AG04449 (cell line): ENCODE results near the gene PPAN.

ENCODE experiments used
- CTCF ChIA-PET: fragments of 350-600 bp; formaldehyde crosslinking; extraction: SDS; loops from one replicate; lab custom pipeline; 2021; ENCODE audit warnings: antibody characterized with exemption; lab: Yijun Ruan, JAX
- POLR2A ChIA-PET: fragments of 400-600, 350-600 bp; formaldehyde crosslinking; extraction: SDS; loops from one replicate; lab custom pipeline; 2020; ENCODE audit warnings: antibody characterized with exemption, inconsistent platforms; lab: Yijun Ruan, JAX
- DNase-seq: peaks from one replicate; pipeline ENCODE4 v3.0.0-alpha.2; 2010; ENCODE audit warnings: low read depth, low spot score
- H3K4me3 ChIP-seq: 2 replicates; pipeline ENCODE4 v1.5.1; 2011; ENCODE audit warnings: low read depth, mild to moderate bottlenecking, control low read depth, low read length
- TF ChIP-seq, protein P1 (sequence below): IDR thresholded peaks from one replicate; pipeline ENCODE4 v1.5.1; 2011; ENCODE audit warnings: mild to moderate bottlenecking, moderate library complexity, low read length, control low read depth, inconsistent platforms; ENCODE audit not compliant: insufficient read depth; ENCODE audit errors: missing control alignments

PPAN gene

DNA sequence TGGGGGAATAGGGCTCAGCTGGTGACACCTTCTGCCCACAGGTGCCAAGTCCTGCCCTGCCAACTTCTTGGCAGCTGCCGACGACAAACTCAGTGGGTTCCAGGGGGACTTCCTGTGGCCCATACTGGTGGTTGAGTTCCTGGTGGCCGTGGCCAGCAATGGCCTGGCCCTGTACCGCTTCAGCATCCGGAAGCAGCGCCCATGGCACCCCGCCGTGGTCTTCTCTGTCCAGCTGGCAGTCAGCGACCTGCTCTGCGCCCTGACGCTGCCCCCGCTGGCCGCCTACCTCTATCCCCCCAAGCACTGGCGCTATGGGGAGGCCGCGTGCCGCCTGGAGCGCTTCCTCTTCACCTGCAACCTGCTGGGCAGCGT is 7.4 kb downstream of the PPAN start:
- TF ChIP-seq, protein P1, sequence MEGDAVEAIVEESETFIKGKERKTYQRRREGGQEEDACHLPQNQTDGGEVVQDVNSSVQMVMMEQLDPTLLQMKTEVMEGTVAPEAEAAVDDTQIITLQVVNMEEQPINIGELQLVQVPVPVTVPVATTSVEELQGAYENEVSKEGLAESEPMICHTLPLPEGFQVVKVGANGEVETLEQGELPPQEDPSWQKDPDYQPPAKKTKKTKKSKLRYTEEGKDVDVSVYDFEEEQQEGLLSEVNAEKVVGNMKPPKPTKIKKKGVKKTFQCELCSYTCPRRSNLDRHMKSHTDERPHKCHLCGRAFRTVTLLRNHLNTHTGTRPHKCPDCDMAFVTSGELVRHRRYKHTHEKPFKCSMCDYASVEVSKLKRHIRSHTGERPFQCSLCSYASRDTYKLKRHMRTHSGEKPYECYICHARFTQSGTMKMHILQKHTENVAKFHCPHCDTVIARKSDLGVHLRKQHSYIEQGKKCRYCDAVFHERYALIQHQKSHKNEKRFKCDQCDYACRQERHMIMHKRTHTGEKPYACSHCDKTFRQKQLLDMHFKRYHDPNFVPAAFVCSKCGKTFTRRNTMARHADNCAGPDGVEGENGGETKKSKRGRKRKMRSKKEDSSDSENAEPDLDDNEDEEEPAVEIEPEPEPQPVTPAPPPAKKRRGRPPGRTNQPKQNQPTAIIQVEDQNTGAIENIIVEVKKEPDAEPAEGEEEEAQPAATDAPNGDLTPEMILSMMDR, result no peak
- H3K4me3 ChIP-seq, result no peak overlapping the region
- CTCF ChIA-PET, result interaction anchor here (1.1 to 7.6 kb wide), 4 partner anchors 8 to 182 kb away, joined by 3 to 51 read pairs (median 8); no protein-coding TSS in a partner anchor
- POLR2A ChIA-PET, result interaction anchor here (1.0 to 1.8 kb wide), 2 partner anchors 15 to 136 kb away, joined by 3 to 5 read pairs; no protein-coding TSS in a partner anchor
- no peak for DNase-seq

DNA sequence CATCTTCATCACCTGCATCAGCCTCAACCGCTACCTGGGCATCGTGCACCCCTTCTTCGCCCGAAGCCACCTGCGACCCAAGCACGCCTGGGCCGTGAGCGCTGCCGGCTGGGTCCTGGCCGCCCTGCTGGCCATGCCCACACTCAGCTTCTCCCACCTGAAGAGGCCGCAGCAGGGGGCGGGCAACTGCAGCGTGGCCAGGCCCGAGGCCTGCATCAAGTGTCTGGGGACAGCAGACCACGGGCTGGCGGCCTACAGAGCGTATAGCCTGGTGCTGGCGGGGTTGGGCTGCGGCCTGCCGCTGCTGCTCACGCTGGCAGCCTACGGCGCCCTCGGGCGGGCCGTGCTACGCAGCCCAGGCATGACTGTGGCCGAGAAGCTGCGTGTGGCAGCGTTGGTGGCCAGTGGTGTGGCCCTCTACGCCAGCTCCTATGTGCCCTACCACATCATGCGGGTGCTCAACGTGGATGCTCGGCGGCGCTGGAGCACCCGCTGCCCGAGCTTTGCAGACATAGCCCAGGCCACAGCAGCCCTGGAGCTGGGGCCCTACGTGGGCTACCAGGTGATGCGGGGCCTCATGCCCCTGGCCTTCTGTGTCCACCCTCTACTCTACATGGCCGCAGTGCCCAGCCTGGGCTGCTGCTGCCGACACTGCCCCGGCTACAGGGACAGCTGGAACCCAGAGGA is 7.9 kb downstream of the PPAN start:
- H3K4me3 ChIP-seq, result no peak overlapping the region
- POLR2A ChIA-PET, result interaction anchor here (1.8 to 4.4 kb wide), 2 partner anchors 7 to 136 kb away, joined by 5 to 34 read pairs; partner anchors contain the start of gene PPAN
- CTCF ChIA-PET, result interaction anchor here (1.0 to 7.6 kb wide), 5 partner anchors 7 to 183 kb away, joined by 3 to 51 read pairs (median 11); no protein-coding TSS in a partner anchor
- TF ChIP-seq, protein P1, result no peak
- no peak for DNase-seq

- DNase-seq, result no peak
Observed at GRCh38 chr19:10114651-10115391, 8.7 kb downstream of the PPAN start.

GRCh38 chr19:10115392-10116084 is 9.4 kb downstream of the PPAN start:
- CTCF ChIA-PET, result interaction anchor here (1.3 to 7.6 kb wide), 5 partner anchors 8 to 184 kb away, joined by 3 to 93 read pairs (median 18); partner anchors contain the start of gene PPAN
- no peak overlapping the region for H3K4me3 ChIP-seq
- TF ChIP-seq, protein P1, result no peak
- DNase-seq, result no peak
- POLR2A ChIA-PET, result interaction anchor here (1.0 to 4.4 kb wide), 2 partner anchors 8 to 135 kb away, joined by 3 to 34 read pairs; partner anchors contain the start of gene PPAN

More at GRCh38 chr19:10114651-10115391, 8.7 kb downstream of the PPAN start:
- POLR2A ChIA-PET, result interaction anchor here (1.8 to 4.4 kb wide), 2 partner anchors 8 to 135 kb away, joined by 5 to 34 read pairs; partner anchors contain the start of gene PPAN
- TF ChIP-seq, protein P1, result no peak
- no peak overlapping the region for H3K4me3 ChIP-seq
- CTCF ChIA-PET, result interaction anchor here (1.0 to 7.6 kb wide), 5 partner anchors 7 to 183 kb away, joined by 3 to 93 read pairs (median 12); partner anchors contain the start of gene PPAN

DNA sequence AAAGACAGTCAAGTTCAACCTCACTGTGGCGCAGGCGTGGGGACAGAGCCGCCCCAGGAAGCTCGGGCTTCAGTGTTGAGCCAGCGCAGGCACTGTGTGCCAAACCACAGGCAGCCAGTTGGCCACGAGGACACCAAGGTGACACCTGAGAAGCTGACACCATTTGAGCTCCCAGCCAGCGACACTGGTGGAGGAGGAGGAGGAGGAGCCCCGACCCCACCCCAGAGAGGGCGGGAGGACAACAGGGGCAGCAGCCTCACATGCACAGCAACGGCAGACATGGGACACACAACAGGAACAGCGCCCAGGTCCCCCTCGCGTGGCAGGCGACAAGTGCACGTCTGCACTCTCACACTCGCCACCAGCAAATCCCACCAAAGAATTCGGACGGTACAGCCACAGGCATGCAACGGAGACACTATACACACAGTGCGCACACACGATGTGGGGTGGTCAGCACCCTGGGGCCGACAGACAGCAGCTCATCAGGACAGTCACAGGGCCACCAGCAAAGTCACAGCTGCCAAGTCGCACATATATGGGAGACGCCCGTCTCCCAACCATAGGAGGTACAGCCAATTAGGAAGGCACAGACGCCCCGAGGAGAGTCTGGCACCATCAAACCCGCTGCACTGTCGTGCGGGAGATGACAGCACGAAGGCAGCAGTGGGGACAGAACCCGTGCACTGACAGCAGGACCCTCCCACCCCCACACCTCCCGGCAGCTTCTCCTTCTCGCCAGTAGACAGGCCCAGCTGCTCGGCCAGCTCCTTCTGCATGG is 10.1 kb downstream of the PPAN start:
- CTCF ChIA-PET, result interaction anchor here (2.5 to 7.6 kb wide), 4 partner anchors 8 to 185 kb away, joined by 12 to 93 read pairs (median 34); partner anchors contain the start of gene PPAN
- H3K4me3 ChIP-seq, result no peak overlapping the region
- POLR2A ChIA-PET, result interaction anchor here (1.0 to 4.4 kb wide), 2 partner anchors 9 to 134 kb away, joined by 3 to 34 read pairs; partner anchors contain the start of gene PPAN
- DNase-seq, result no peak
- TF ChIP-seq, protein P1, result no peak
